ENCODE measurements around the gene TAS2R40.

TAS2R40 gene

GRCh38 chr7:143236408-143236990 lies 14.7 kb downstream of the TAS2R40 start:
- no peaks in the 10 kb centered on the region for H3K36me3 ChIP-seq (ENCODE audit: control insufficient read depth in 2 of 2, insufficient read depth in 2 of 2, low read length in 2 of 2)
- no peaks in the 10 kb centered on the region for H3K4me1 ChIP-seq (ENCODE audit: control insufficient read depth in 2 of 2, insufficient read depth in 2 of 2, low read length in 2 of 2)
- no peak overlapping the region for H3K27ac ChIP-seq (ENCODE audit: low read depth in 2 of 2, low read length in 2 of 2)

DNA sequence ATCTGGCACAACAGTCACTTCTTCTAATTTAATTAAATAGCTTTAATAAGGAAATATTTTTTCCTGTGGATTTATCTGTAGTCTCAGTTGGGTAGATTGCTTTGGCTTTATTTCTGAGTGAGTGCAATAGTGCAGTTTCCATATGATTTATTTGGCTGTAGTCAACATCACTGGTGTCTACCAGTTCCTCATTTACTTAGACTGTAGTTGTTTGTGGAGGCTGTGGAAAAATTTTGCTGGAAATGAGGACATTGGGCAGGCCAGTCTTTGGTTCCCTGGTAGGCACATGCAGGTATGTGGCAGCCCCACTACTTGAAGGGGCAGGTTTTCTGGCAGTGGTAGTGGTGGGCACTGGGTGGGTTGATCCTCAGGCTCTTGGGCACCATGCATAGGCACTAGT lies 15.5 kb downstream of the TAS2R40 start:
- Histone ChIP-seq H3K27ac (ENCODE audit: low read depth in 2 of 2, low read length in 2 of 2) (no peak overlapping the region), H3K9me3 (ENCODE audit: control insufficient read depth in 2 of 2, low read length in 2 of 2) (peaks cover 5 to 9% of the 10 kb centered on the region in 2 donors), H3K27me3 (ENCODE audit: control insufficient read depth in 2 of 2, insufficient read depth in 2 of 2, low read length in 2 of 2) (no peaks in the 10 kb centered on the region), H3K4me3 (ENCODE audit: low read length in 2 of 2) (no peak overlapping the region), H3K36me3 (ENCODE audit: control insufficient read depth in 2 of 2, insufficient read depth in 2 of 2, low read length in 2 of 2) (no peaks in the 10 kb centered on the region), H3K4me1 (ENCODE audit: control insufficient read depth in 2 of 2, insufficient read depth in 2 of 2, low read length in 2 of 2) (no peaks in the 10 kb centered on the region), H3K9ac (ENCODE audit: low read depth in 1 of 2, low read length in 2 of 2) (no peak overlapping the region)

More at GRCh38 chr7:143236408-143236990, 14.7 kb downstream of the TAS2R40 start:
- no peaks in the 10 kb centered on the region for H3K27me3 ChIP-seq (ENCODE audit: control insufficient read depth in 2 of 2, insufficient read depth in 2 of 2, low read length in 2 of 2)
- no peak overlapping the region for H3K4me3 ChIP-seq (ENCODE audit: low read length in 2 of 2)
- peaks cover 5 to 9% of the 10 kb centered on the region in 2 donors for H3K9me3 ChIP-seq (ENCODE audit: control insufficient read depth in 2 of 2, low read length in 2 of 2)
- H3K9ac ChIP-seq (ENCODE audit: low read depth in 1 of 2, low read length in 2 of 2): no peak overlapping the region

DNA sequence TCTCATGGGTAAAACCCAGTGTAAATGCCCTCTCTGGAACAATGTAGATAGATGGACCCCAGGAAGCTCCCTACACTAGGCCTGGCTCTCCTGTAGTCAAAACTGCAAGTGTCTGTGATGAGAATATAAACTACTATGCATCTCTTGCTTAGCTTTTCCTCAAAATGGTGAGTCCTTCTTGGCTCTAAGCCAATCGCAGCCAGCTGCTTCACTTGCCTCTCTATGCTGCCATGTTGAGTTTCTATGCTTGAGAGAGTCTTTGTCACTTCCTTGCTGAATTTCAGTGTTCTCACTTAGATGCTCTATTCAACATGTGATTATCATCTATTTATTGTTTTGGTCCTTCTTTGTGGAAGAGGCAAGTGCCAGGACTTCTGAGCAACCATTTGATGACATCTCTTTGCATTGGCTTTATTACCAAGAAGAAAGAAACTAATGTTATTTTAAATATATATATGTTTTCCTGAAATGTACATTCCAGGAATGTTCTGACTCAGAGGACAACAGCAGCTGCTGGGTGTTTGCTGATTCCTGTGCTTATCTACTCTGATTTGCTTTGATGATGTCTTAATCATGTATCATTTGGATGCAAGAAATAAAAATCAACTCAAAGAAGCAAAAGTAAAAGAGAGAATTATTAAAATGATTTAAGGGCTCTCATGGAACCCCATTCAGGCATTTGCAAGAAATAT lies 16.6 kb downstream of the TAS2R40 start:
- peaks cover 2 to 4% of the 10 kb centered on the region in 2 donors for H3K4me1 ChIP-seq (ENCODE audit: control insufficient read depth in 2 of 2, insufficient read depth in 2 of 2, low read length in 2 of 2)
- no peaks in the 10 kb centered on the region for H3K27me3 ChIP-seq (ENCODE audit: control insufficient read depth in 2 of 2, insufficient read depth in 2 of 2, low read length in 2 of 2)
- no peak overlapping the region for H3K4me3 ChIP-seq (ENCODE audit: low read length in 2 of 2)
- peaks cover 5 to 7% of the 10 kb centered on the region in 2 donors for H3K9me3 ChIP-seq (ENCODE audit: control insufficient read depth in 2 of 2, low read length in 2 of 2)
- H3K27ac ChIP-seq (ENCODE audit: low read depth in 2 of 2, low read length in 2 of 2): no peak overlapping the region
- no peaks in the 10 kb centered on the region for H3K36me3 ChIP-seq (ENCODE audit: control insufficient read depth in 2 of 2, insufficient read depth in 2 of 2, low read length in 2 of 2)
- no peak overlapping the region for H3K9ac ChIP-seq (ENCODE audit: low read depth in 1 of 2, low read length in 2 of 2)

DNA sequence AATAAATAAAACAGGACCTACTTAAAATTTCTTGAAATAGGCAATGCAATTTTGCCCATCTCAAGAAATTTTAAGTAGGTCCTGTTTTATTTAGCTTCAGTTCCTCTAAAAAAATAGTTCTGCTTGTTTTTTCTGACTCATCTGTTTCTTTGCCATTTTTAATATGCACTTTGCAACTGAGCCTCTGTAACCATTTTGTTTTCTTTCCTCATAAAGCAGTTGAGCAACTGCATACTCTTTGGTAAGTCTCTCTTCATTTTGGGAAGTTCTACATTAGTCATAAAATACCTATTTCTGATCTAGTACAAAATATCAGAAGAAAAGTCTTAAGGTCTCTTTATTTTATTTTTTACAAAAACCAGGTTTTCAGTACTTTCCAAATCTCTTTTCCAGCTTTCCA lies 18.0 kb downstream of the TAS2R40 start:
- H3K9ac ChIP-seq (ENCODE audit: low read depth in 1 of 2, low read length in 2 of 2): no peak overlapping the region
- H3K4me3 ChIP-seq (ENCODE audit: low read length in 2 of 2): no peak overlapping the region
- H3K27ac ChIP-seq (ENCODE audit: low read depth in 2 of 2, low read length in 2 of 2): peak overlapping the region; percentile 31 to 45
- H3K4me1 ChIP-seq (ENCODE audit: control insufficient read depth in 2 of 2, insufficient read depth in 2 of 2, low read length in 2 of 2): peaks cover 13 to 18% of the 10 kb centered on the region in 2 donors
- no peaks in the 10 kb centered on the region for H3K27me3 ChIP-seq (ENCODE audit: control insufficient read depth in 2 of 2, insufficient read depth in 2 of 2, low read length in 2 of 2)
- H3K9me3 ChIP-seq (ENCODE audit: control insufficient read depth in 2 of 2, low read length in 2 of 2): peaks cover 5 to 7% of the 10 kb centered on the region in 2 donors
- H3K36me3 ChIP-seq (ENCODE audit: control insufficient read depth in 2 of 2, insufficient read depth in 2 of 2, low read length in 2 of 2): no peaks in the 10 kb centered on the region

DNA sequence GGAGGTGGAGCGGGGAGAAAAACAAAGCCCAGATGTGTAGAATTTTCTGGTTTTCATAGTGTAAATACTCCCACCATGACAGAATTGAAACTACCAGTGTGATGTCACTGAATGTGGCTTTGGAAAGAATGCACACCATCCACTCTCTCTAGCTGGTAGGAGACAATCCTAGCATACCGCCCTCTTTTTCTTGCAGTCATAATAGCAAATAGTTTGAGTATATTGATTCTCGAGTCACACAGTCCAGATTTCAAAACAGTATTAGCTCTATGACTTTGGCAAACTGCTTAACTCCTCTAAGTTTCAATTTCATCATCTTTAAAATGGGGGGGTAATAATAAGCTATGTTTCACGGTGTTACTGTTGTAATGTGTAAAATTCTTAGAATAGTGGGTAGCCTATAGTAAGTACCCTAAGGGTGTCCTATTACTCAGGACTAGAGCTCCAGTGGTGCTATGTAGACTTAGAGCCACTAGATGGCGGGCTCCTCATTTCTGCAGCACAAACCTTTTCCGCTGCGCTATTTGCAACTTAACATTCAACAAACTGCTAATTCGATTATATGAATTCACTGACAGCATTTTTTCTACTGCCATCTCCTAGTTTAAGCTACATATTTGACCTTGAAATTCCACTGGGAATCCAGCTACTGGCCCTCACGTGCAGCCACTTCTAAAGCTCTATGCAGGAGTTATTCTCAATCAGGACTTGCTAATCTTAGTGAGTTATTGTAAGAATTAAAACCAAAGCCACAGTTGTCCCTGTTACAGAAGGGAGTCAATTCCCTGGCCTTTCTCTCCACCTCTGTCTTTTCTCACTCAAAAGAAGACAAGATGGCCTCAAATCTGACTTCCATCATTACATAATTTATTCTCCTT lies 18.7 kb downstream of the TAS2R40 start:
- Histone ChIP-seq H3K27ac (ENCODE audit: low read depth in 2 of 2, low read length in 2 of 2) (peak overlapping the region; percentile 31 to 45), H3K4me1 (ENCODE audit: control insufficient read depth in 2 of 2, insufficient read depth in 2 of 2, low read length in 2 of 2) (peaks cover 16 to 23% of the 10 kb centered on the region in 2 donors)

GRCh38 chr7:143242306-143242705 lies 20.5 kb downstream of the TAS2R40 start:
- peaks cover 24 to 26% of the 10 kb centered on the region in 2 donors for H3K4me1 ChIP-seq (ENCODE audit: control insufficient read depth in 2 of 2, insufficient read depth in 2 of 2, low read length in 2 of 2)
- H3K27ac ChIP-seq (ENCODE audit: low read depth in 2 of 2, low read length in 2 of 2): no peak overlapping the region
- H3K4me3 ChIP-seq (ENCODE audit: low read length in 2 of 2): no peak overlapping the region
- no peaks in the 10 kb centered on the region for H3K9me3 ChIP-seq (ENCODE audit: control insufficient read depth in 2 of 2, low read length in 2 of 2)
- H3K9ac ChIP-seq (ENCODE audit: low read depth in 1 of 2, low read length in 2 of 2): no peak overlapping the region
- H3K27me3 ChIP-seq (ENCODE audit: control insufficient read depth in 2 of 2, insufficient read depth in 2 of 2, low read length in 2 of 2): no peaks in the 10 kb centered on the region
- no peaks in the 10 kb centered on the region for H3K36me3 ChIP-seq (ENCODE audit: control insufficient read depth in 2 of 2, insufficient read depth in 2 of 2, low read length in 2 of 2)

More for the DNA sequence above, 18.7 kb downstream of the TAS2R40 start:
- peaks cover 5 to 7% of the 10 kb centered on the region in 2 donors for H3K9me3 ChIP-seq (ENCODE audit: control insufficient read depth in 2 of 2, low read length in 2 of 2)
- no peaks in the 10 kb centered on the region for H3K27me3 ChIP-seq (ENCODE audit: control insufficient read depth in 2 of 2, insufficient read depth in 2 of 2, low read length in 2 of 2)
- H3K4me3 ChIP-seq (ENCODE audit: low read length in 2 of 2): no peak overlapping the region
- no peaks in the 10 kb centered on the region for H3K36me3 ChIP-seq (ENCODE audit: control insufficient read depth in 2 of 2, insufficient read depth in 2 of 2, low read length in 2 of 2)
- no peak overlapping the region for H3K9ac ChIP-seq (ENCODE audit: low read depth in 1 of 2, low read length in 2 of 2)

- Histone ChIP-seq H3K27me3 (ENCODE audit: control insufficient read depth in 2 of 2, insufficient read depth in 2 of 2, low read length in 2 of 2) (no peaks in the 10 kb centered on the region), H3K36me3 (ENCODE audit: control insufficient read depth in 2 of 2, insufficient read depth in 2 of 2, low read length in 2 of 2) (no peaks in the 10 kb centered on the region), H3K9ac (ENCODE audit: low read depth in 1 of 2, low read length in 2 of 2) (no peak overlapping the region), H3K9me3 (ENCODE audit: control insufficient read depth in 2 of 2, low read length in 2 of 2) (no peaks in the 10 kb centered on the region), H3K27ac (ENCODE audit: low read depth in 2 of 2, low read length in 2 of 2) (peak overlapping the region; percentile 64 to 73), H3K4me3 (ENCODE audit: low read length in 2 of 2) (peak overlapping the region; percentile 25 to 55), H3K4me1 (ENCODE audit: control insufficient read depth in 2 of 2, insufficient read depth in 2 of 2, low read length in 2 of 2) (peaks cover 24 to 26% of the 10 kb centered on the region in 2 donors)
These were observed 21.3 kb downstream of the TAS2R40 start for GRCh38 chr7:143243111-143243510.

GRCh38 chr7:143243614-143244013 lies 21.8 kb downstream of the TAS2R40 start:
- Histone ChIP-seq H3K27ac (ENCODE audit: low read depth in 2 of 2, low read length in 2 of 2) (peak overlapping the region; percentile 64 to 73), H3K4me3 (ENCODE audit: low read length in 2 of 2) (peak overlapping the region; percentile 25 to 55), H3K9me3 (ENCODE audit: control insufficient read depth in 2 of 2, low read length in 2 of 2) (no peaks in the 10 kb centered on the region), H3K27me3 (ENCODE audit: control insufficient read depth in 2 of 2, insufficient read depth in 2 of 2, low read length in 2 of 2) (no peaks in the 10 kb centered on the region), H3K4me1 (ENCODE audit: control insufficient read depth in 2 of 2, insufficient read depth in 2 of 2, low read length in 2 of 2) (peaks cover 25 to 26% of the 10 kb centered on the region in 2 donors), H3K9ac (ENCODE audit: low read depth in 1 of 2, low read length in 2 of 2) (peak overlapping the region in 1 of 2 donors; percentile 33), H3K36me3 (ENCODE audit: control insufficient read depth in 2 of 2, insufficient read depth in 2 of 2, low read length in 2 of 2) (no peaks in the 10 kb centered on the region)

- peak overlapping the region; percentile 10 to 33 for H3K9ac ChIP-seq (ENCODE audit: low read depth in 1 of 2, low read length in 2 of 2)
- H3K4me1 ChIP-seq (ENCODE audit: control insufficient read depth in 2 of 2, insufficient read depth in 2 of 2, low read length in 2 of 2): peaks cover 27 to 32% of the 10 kb centered on the region in 2 donors
- H3K4me3 ChIP-seq (ENCODE audit: low read length in 2 of 2): no peak overlapping the region
- H3K27ac ChIP-seq (ENCODE audit: low read depth in 2 of 2, low read length in 2 of 2): peak overlapping the region; percentile 64 to 73
- no peaks in the 10 kb centered on the region for H3K36me3 ChIP-seq (ENCODE audit: control insufficient read depth in 2 of 2, insufficient read depth in 2 of 2, low read length in 2 of 2)
- H3K27me3 ChIP-seq (ENCODE audit: control insufficient read depth in 2 of 2, insufficient read depth in 2 of 2, low read length in 2 of 2): no peaks in the 10 kb centered on the region
- no peaks in the 10 kb centered on the region for H3K9me3 ChIP-seq (ENCODE audit: control insufficient read depth in 2 of 2, low read length in 2 of 2)
These were observed 22.5 kb downstream of the TAS2R40 start for GRCh38 chr7:143244321-143244720.

DNA sequence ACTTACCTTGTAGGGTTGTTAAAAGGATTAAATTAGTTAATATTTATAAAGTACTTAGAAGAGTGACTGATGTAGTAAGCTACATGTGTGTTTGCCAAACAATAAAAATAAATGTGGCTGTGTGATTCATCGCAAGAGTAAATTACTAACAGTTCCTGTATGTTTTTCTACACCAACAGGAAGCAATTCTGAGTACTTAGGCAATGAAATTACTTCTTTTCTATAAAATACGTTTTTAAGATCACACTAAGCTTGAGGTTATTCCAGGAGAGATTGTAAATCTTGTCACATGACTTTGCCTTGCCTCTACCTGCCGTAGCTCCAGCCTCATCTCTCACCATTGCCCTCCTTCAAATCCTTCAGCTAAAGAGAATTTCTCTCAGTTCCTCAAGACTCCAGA lies 23.3 kb downstream of the TAS2R40 start:
- Histone ChIP-seq H3K27me3 (ENCODE audit: control insufficient read depth in 2 of 2, insufficient read depth in 2 of 2, low read length in 2 of 2) (no peaks in the 10 kb centered on the region), H3K9ac (ENCODE audit: low read depth in 1 of 2, low read length in 2 of 2) (no peak overlapping the region), H3K4me1 (ENCODE audit: control insufficient read depth in 2 of 2, insufficient read depth in 2 of 2, low read length in 2 of 2) (peaks cover 27 to 32% of the 10 kb centered on the region in 2 donors), H3K4me3 (ENCODE audit: low read length in 2 of 2) (peak overlapping the region in 1 of 2 donors; percentile 35), H3K27ac (ENCODE audit: low read depth in 2 of 2, low read length in 2 of 2) (peak overlapping the region; percentile 74 to 77), H3K9me3 (ENCODE audit: control insufficient read depth in 2 of 2, low read length in 2 of 2) (no peaks in the 10 kb centered on the region), H3K36me3 (ENCODE audit: control insufficient read depth in 2 of 2, insufficient read depth in 2 of 2, low read length in 2 of 2) (no peaks in the 10 kb centered on the region)

All from mucosa of rectum (tissue), 2 donors.